Right lobe of liver (tissue), 4 donors: Measurements from ENCODE around the gene BRIP1.

Experiments
- POLR2A ChIP-seq: fragments of 450-650 bp; IDR thresholded peaks from one replicate; pipeline ENCODE4 v1.6.1; 2017; ENCODE audit warnings: antibody characterized with exemption, mild to moderate bottlenecking
- TF ChIP-seq, protein P1 (sequence below), 4 donors: fragments of 200-600 bp in 3 of 4; fragments of 450-650 bp in 1 of 4; IDR thresholded peaks; one replicate each; pipeline versions ENCODE4 v1.5.1 to v1.8.0; 2016 to 2022; ENCODE audit warnings: antibody characterized with exemption in 4 of 4, mild to moderate bottlenecking in 2 of 4
- donor health status: DM: no; HTN: no; CAD: no.
- donor health status: DM: no; HTN: no; CAD: no.
- donor health status: DM: no; HTN: yes; CAD: no.

DNA sequence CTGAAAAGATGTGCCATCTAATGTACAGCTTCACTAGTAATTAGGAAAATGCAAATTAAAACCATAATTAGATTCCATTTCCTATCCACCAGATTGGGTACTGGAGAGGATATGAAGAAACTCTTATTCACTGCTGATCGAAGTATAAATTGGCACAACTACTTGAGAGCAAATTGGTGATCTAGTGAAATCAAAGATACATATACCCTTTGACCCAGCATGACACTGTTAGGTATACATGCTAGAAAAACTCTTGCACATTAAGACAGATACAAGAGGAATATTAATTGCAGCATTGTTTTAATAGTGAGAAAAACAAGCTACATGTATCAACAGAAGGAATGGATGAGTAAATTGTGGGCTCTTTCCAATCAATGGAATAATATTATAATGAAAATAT lies 48.8 kb downstream of the BRIP1 start:
- TF ChIP-seq, protein P1, sequence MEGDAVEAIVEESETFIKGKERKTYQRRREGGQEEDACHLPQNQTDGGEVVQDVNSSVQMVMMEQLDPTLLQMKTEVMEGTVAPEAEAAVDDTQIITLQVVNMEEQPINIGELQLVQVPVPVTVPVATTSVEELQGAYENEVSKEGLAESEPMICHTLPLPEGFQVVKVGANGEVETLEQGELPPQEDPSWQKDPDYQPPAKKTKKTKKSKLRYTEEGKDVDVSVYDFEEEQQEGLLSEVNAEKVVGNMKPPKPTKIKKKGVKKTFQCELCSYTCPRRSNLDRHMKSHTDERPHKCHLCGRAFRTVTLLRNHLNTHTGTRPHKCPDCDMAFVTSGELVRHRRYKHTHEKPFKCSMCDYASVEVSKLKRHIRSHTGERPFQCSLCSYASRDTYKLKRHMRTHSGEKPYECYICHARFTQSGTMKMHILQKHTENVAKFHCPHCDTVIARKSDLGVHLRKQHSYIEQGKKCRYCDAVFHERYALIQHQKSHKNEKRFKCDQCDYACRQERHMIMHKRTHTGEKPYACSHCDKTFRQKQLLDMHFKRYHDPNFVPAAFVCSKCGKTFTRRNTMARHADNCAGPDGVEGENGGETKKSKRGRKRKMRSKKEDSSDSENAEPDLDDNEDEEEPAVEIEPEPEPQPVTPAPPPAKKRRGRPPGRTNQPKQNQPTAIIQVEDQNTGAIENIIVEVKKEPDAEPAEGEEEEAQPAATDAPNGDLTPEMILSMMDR (IDR thresholded peaks at IDR 0.05) = no peak
- TF ChIP-seq POLR2A = no peak
